Stimulated activated CD8-positive, alpha-beta memory T cell treated with anti-CD3 and anti-CD28 coated beads, Interleukin-4, amount 100 ng/mL, for 24 hours (primary cell): Measurements from ENCODE around the gene RAB15.

Experiments
- DNase-seq: peaks from one replicate; pipeline ENCODE4 v3.0.0-alpha.2; 2020; ENCODE audit warnings: low read depth

RAB15 gene

DNA sequence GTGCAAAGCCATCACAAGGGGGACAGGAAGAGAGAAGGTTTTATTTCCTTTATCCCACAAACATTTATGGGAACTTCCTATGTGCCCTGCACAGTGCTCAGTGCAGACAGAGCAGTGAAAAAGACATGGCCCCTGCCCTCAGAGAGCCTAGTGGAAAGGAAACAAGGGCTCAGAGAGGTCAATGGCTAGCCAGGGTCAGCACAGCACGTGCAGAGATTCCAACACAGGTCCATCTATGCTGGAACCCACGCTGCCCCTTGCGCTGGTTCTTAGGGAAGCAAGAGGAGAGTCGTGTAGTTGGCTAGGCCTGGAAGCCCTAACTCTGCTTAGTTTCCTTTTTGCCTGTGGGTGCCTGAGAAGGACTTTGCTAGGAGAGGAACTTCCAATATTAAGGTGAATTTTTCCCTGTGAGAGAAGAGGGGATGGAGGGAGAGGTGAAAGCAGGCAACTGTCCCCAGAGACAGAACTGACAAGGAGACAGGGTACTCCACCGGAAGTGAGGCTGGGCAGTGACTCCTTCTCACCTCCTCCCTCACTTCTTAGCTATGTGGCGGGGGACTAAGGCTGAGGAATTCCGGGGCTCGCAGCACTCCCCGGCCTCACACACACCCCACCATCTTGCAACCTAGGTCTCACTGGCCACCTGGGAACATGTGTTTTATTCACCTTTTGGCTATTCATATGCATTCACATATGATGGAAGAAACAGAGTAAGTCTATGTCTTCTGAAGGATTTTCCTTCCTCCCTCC, 17.5 kb downstream of the RAB15 start:
- DNase-seq = no peak

DNA sequence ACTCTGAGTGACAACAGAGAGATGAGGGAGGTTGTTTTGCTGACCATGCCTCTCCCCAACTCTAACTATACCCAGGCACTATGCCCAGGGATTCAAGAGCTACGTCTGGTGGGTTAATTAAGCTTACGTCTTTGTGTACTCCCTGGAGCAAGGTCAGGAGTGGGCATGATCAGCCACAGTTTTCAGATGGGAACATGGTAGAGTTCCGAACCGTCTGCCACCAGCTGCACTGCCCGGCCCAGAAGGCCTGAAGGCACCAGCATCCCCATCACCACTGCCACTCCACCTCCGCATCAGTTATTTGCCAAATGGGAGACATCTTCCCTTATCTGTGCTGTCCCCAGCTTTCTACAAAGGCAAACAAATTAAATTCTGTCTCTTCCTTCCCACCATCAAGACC, 18.5 kb downstream of the RAB15 start:
- DNase-seq = no peak

DNA sequence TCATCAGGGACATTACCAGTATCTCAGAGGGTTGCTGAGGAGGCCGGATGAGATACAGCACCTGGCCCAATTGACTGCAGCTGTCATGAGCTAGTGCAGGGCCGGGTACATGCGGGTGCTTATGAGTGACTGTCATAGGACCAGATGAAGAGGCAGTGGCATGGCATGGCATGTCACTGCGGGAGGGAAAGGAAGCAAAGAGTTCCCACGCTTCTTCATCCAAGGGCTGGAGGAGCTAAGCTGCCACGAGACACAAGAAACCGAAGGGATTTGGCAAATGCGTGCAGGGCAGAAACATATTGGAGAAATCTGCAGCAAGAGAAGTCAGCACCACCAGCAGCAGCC, 18.9 kb downstream of the RAB15 start:
- no peak for DNase-seq

DNA sequence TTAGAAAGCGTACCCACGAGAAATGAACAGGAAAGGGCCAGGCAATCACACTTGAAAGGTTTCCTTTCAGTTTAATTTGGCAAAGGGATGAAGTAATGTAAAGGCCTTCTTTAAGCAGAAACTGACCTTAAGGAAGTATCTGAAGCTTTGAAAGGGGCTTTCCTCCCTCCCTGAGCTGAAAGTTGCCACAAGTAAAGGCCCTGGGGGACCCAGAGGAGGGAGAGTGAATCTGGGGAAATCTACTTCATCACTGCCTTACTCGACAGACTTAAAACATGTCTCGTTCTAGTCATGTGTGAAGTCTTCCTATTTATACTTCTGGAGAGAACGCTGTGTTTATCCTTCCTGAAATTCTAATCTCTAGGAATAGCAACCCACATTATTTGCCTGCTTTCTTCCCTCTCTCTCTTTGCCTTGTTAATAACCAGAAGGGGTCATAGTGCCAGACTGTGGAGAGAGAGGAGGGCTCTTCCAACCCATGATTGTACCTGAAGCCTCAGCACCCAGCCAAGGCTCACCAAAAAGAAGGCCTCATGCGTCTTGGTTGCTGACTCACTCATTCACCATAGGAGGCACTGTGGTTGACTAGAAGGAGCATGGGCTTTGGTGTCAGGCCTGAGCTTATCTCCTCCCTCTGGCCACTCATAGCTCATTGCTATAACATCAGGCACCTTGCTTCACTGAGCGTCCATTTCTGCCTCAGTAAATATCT, 19.4 kb downstream of the RAB15 start:
- DNase-seq = no peak

DNA sequence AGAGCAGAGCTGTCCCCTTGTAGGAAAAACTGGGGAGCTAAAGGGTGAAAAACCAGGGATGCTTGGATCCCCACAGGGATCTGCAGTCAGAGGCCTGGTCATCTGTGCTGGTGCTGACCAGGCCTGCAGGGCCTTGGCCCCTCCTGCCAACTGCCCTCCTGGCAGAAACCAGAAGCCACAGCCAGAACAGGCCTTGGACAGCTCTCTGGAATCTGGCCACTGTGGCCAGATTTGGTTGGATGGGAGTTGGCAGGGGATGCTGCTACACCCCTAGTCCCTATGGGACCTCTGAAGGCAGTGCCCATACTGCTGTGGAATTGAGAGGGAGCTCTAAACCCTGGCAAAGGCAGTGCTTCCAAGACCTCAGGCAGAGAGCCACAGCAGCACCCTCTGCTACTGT, 20.4 kb downstream of the RAB15 start:
- no peak for DNase-seq

GRCh38 chr14:64951291-64951690, 20.8 kb downstream of the RAB15 start:
- DNase-seq = no peak

DNA sequence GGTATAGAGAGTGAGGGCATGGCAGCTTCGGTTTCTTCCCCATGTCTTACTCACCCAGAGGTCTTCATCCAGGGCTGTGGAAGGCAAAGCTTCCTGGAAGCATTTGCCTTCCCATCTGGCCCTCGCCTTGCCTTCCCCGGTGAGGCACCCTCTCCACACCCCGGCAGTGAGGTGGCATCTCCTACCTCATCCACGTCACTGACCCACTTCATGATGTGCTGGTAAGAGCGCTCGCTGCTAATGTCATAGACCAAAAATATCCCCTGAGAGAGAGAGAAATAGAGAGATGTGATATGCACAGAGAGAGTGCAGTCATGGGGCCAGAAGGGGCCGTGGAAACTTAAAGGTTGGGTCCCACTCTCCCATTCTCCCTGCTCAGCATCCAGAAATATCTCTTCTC, 21.2 kb downstream of the RAB15 start:
- no peak for DNase-seq

DNA sequence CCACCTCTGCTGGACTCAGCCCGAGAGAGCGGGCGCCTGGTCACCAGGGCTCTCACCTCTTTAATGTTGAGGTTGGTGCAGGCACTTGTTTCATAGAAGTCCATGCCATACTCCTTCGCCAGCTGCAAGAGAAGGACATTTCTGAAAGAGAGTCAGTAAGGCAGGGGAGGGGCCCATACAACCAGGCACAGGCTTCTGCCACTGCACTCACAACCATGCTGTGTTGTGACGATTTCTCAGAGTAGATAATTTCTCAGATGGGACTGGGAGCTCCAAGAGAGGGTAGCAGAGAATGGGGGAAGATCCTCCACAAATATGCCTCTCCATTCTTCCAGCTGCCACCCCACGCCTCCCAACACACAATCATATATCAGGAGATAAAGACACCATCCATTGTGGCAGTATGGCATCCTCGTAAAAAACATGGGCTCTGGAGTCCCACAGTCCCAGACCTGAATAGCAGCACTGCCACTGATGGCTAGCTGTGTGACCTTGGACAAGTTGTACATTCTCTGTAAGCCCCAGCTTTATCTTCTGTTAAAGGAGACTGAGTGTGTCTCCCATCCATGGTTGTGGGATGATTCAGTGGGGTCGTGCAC, 23.4 kb downstream of the RAB15 start:
- no peak for DNase-seq

DNA sequence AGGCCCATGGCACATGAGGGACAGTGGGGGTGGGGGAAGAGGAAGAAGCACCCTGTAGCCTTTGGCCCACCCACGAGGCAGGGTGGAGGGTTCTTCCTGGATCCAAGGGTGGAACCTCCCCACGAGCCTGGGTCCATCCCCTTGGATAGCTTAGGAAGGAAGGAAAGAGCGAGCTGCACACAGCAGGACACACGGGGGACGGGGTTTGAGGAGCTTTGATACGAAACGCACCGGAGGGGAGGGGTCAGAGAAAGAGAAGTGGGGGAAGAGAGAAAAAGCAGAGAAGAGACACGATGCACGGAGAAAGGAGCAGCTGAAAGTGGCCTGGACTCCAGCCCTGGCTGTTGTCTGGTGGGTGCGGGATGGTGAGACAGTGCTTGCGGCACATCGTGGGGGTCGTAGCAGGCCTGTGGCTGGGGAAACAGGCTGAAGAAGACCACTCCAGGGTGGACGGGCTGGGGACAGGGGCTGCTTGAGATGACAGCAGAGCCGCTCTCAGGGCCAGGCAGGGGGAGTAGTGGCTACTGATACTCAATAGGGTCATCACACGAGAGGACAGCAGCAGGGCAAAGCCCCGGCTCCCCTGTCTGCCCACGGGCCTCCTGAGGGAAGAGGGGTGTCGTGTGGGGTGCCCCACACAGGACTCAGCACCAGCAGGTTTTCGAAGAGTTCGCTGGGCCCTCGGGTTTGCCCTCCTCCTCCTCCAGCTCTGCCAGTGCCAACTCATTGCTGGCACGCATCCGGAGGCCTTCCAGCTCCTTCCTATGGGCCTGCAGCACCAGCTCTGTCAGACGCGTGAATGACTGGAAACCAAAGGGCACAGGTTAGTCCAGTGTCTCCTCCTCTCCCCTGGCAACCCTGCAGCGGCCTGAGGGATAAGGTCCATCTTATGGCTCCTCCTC, 24.2 kb downstream of the RAB15 start:
- DNase-seq = no peak

DNA sequence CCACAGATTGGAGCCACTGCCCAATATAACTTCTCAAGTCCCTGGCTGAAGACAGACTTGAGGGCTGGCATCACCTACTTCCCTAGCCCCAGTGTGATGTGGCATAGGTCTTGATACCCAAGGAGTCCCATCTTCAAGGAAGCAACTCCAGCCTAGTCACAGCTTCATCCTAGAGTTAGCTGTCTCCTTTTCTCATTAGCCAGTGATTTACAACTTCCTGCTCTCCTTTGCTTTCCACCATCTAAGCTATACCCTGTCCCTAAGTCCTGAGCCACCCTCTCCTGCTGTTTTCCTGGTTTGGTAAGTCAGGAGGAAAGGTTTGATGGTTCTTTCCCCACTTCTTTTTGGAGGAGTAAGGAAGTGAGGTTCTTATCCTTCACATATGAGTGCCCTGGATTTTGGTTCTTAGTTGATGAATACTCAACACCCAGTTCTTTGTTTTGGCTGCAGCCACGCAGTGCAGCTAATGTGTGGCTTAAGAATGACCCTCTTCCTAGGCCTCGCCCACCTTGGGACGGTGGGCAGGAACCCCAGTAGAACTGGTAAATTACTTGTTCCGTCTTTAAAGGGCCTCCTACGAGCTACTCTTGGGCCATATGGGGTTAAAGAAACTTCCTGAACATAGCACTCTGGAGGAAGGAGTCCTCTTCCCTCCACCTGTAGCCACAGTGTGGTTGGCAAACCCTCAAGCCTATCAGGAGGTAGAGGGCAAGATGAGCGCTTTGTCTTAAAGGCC, 25.7 kb downstream of the RAB15 start:
- no peak for DNase-seq

DNA sequence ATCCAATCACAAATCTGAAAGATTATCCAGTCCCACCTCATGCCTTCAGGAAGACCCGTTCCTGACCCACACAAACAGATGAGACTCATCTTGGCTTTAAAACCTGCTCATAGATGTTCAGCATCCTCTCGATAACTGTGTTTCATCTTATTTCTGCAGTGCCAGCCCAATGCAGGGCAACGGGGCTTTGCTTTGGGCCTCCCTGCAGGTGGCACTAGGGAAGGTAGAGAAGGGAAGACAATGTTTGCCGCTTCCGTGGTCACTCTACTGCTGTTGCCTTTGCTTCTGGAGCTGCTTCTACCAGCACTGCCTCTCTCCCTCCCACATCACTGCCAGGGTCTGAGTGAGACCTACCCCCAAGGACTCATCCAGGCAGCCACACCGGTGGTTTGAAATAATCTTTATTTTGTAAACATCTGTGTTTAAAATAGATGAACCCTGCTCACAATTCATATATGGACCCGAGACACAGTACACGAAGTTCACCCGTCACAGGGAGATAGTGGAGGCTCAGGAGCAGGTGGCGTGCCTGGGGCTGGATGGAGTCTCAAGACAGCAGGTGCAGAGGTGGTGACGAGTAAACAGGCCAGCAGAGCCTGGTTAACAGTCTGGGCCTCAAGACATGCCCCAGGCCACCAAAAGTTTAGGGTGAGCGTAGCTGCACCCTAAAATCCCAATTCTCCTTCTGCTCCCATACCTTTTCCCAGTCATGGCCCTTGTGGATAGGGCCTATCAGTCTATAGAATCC, 26.5 kb downstream of the RAB15 start:
- no peak for DNase-seq

- DNase-seq = no peak
Observed at GRCh38 chr14:64944861-64945260, 27.3 kb downstream of the RAB15 start.

- DNase-seq = no peak
Observed at GRCh38 chr14:64944041-64944440, 28.1 kb downstream of the RAB15 start.

DNA sequence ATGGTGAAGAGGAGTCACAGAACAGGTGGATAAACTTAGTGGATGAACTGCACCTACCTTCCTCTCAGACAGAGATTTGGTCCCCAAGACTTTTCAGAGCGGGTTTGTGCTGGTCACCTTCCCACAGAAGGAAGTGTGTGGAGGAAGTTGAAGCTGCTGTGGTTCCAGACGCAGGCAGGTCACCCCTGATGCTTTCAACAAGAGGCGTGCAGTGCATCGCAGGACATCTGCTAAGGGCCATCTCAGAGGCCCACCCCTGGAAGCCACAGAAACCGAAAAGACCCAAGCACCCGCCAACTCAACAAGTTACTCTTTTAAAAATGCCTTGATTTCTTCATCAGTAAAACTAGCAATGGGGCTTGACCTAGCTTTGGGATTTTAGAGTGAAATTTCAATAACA, 28.6 kb downstream of the RAB15 start:
- DNase-seq = no peak

GRCh38 chr14:64942531-64943111, 29.5 kb downstream of the RAB15 start, which contains the start of gene GPX2:
TSS of gene GPX2 (minus strand) at chr14:64942745. CDS start at chr14:64942726, 19 bp downstream.
- no peak for DNase-seq

DNA sequence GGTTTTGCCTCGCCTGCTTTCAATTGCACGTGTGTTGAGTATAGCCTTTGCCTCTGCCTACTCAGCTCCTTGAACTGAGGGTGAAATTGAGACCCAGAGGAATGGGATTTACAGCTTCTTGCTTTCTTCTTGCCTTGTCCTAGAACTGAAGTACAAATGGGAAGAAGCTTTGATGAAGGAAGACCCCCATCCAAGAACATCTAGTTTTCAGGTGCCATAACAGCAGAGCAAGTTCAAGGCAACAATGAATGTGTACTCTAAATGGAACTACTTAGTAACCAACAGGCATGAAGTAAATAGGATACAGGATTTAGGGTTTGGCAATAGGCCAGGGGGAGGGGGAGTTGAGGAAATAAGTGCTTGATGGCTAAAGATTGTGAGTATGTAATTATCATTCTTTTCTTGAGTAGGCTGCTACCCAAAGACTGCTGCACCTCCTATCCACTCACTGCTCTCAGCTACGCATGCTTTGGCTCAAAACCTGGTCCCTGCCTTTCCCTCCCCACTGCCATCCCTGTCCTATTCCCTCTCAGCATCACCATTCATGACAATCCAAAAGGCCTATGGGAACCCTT, 31.7 kb downstream of the RAB15 start:
- no peak for DNase-seq

DNA sequence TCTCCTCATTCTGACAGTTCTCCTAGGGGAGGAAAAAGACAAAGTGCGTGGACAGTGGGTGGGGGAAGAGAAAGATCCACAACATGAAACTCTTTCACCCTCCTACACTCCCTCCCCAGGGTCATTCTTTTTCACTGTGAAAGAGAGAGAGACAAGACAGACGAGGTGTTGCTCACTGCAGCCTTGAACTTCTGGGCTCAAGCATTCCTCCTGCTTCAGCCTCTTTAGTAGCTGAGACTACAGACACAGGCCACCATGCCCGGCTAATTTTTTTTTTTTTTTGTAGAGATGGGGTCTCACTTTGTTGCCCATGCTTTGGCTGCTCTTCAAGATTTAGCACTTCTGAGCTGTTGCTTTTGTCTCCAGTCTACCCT, 32.3 kb downstream of the RAB15 start:
- DNase-seq = no peak

- no peak for DNase-seq
Observed at GRCh38 chr14:64938972-64939816, 32.9 kb downstream of the RAB15 start.

GRCh38 chr14:64937821-64938193, 34.3 kb downstream of the RAB15 start:
- DNase-seq = no peak
